ENCODE measurements around the gene GRPEL1.

DNA sequence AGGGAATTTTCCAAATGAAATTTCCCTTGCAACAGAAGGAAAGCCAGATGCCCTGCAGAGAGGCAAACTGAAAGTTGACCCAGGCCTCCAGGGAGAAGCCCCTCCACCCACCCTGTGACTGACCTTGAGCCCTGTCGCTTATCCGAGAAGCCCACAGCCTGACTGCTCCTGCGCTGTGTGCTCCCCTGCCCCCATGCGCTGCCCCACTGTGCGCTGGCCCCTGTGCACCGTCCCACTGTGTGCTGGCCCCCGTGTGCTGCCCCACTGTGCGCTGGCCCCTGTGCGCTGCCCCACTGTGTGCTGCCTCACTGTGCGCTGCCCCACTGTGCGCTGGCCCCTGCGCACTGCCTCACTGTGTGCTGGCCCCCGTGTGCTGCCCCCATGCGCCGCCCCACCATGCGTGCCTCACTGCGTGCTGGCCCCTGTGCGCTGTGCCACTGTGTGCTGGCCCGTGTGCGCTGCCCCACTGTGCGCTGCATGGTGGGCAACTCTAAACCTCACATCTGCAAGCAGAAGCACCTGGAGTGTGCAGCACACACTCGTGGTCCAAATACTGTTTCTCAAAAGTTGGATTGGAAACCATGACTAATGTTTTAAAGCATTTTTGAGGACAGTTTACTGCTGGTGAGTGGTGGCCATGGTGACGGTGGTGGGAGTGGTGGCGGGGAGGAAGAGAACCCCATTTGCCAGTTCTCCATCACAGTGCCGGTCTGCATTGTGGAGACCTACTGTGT is 8.3 kb upstream of the GRPEL1 start:
- TF ChIP-seq CEBPB (IDR thresholded peaks at IDR 0.05) (no peak), ZBTB7A (IDR thresholded peaks at IDR 0.05; ENCODE audit: low read depth) (no peak), TCF12 (IDR thresholded peaks at IDR 0.05; ENCODE audit: low read depth) (no peak), CREB1 (IDR thresholded peaks at IDR 0.05; ENCODE audit: low read depth) (no peak), RAD21 (IDR thresholded peaks at IDR 0.05; ENCODE audit: low read depth) (no peak), EP300 (IDR thresholded peaks at IDR 0.05; ENCODE audit: borderline replicate concordance) (no peak), TAF1 (IDR thresholded peaks at IDR 0.05; ENCODE audit: low read depth) (no peak), FOXM1 (IDR thresholded peaks at IDR 0.05; ENCODE audit: borderline replicate concordance, low read depth) (no peak), NFIC (IDR thresholded peaks at IDR 0.05) (no peak), EGR1 (IDR thresholded peaks at IDR 0.05) (no peak), YY1 (IDR thresholded peaks at IDR 0.05; ENCODE audit: low read depth) (no peak)
- TF ChIP-seq, protein P1, sequence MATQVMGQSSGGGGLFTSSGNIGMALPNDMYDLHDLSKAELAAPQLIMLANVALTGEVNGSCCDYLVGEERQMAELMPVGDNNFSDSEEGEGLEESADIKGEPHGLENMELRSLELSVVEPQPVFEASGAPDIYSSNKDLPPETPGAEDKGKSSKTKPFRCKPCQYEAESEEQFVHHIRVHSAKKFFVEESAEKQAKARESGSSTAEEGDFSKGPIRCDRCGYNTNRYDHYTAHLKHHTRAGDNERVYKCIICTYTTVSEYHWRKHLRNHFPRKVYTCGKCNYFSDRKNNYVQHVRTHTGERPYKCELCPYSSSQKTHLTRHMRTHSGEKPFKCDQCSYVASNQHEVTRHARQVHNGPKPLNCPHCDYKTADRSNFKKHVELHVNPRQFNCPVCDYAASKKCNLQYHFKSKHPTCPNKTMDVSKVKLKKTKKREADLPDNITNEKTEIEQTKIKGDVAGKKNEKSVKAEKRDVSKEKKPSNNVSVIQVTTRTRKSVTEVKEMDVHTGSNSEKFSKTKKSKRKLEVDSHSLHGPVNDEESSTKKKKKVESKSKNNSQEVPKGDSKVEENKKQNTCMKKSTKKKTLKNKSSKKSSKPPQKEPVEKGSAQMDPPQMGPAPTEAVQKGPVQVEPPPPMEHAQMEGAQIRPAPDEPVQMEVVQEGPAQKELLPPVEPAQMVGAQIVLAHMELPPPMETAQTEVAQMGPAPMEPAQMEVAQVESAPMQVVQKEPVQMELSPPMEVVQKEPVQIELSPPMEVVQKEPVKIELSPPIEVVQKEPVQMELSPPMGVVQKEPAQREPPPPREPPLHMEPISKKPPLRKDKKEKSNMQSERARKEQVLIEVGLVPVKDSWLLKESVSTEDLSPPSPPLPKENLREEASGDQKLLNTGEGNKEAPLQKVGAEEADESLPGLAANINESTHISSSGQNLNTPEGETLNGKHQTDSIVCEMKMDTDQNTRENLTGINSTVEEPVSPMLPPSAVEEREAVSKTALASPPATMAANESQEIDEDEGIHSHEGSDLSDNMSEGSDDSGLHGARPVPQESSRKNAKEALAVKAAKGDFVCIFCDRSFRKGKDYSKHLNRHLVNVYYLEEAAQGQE (IDR thresholded peaks at IDR 0.05; ENCODE audit: low read depth): no peak
- TF ChIP-seq, protein P2, sequence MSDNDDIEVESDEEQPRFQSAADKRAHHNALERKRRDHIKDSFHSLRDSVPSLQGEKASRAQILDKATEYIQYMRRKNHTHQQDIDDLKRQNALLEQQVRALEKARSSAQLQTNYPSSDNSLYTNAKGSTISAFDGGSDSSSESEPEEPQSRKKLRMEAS (IDR thresholded peaks at IDR 0.05): no peak
- TF ChIP-seq, protein P3, sequence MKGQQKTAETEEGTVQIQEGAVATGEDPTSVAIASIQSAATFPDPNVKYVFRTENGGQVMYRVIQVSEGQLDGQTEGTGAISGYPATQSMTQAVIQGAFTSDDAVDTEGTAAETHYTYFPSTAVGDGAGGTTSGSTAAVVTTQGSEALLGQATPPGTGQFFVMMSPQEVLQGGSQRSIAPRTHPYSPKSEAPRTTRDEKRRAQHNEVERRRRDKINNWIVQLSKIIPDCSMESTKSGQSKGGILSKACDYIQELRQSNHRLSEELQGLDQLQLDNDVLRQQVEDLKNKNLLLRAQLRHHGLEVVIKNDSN (IDR thresholded peaks at IDR 0.05): no peak

Data from Ishikawa (cell line).